HG02970 (cell line): Measurements from ENCODE around the gene TP53.
"Not testable (repeated sequence)": the region's sequence is repeated elsewhere in the genome, so short reads cannot be mapped to it uniquely, and the experiment has no call there.

Experiments used
- ATAC-seq: cut with Tn5 transposase; IDR thresholded peaks from one replicate; pipeline ENCODE4 v1.9.1; 2021; ENCODE audit warnings: mild to moderate bottlenecking, moderate library complexity, moderate number of reproducible peaks; ENCODE audit not compliant: unreplicated experiment, low FRiP score

Gene TP53

DNA sequence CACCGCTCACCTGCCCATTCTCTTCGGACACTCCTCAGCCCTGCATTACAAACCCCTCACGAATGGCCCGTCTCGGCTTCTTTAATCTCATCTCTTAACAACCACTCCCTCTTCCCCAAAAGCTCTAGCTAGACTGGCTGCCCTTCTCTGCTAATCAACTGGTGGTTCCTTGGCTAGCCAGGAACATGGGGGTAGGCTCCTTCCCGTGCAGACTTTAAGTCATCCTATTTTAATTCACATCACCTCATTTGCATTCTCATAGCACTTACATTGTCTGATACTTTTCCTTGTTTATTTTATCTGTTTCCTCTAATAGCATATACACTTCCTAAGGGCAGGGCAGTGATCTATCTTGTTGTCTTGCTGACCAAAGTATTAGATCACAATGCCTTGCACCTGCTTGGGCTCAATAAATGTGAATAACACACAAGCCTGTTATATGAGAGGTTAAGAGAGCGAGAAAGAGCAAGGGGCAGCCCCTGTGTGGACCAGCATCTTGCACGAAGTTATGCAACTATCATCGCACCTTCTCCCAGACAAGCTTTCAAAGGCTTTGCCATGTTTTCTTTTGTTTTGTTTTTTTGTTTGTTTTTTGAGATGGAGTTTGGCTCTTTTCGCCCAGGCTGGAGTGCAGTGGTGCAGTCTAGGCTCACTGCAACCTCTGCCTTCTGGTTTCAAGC is 9.8 kb downstream of the TP53 start:
- no peak for ATAC-seq

DNA sequence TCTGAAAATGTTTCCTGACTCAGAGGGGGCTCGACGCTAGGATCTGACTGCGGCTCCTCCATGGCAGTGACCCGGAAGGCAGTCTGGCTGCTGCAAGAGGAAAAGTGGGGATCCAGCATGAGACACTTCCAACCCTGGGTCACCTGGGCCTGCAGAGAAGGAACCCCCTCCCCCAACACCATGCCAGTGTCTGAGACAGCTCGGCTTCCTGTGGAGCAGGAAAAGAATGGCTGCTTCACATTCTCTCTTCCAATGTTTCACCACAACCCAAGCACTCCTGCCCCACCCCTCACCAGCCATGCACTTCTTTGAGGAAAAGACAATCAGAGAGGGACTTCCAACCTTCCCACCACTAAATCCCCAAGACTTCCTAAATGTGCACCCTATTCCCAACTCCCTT is 10.8 kb downstream of the TP53 start:
- no peak for ATAC-seq

DNA sequence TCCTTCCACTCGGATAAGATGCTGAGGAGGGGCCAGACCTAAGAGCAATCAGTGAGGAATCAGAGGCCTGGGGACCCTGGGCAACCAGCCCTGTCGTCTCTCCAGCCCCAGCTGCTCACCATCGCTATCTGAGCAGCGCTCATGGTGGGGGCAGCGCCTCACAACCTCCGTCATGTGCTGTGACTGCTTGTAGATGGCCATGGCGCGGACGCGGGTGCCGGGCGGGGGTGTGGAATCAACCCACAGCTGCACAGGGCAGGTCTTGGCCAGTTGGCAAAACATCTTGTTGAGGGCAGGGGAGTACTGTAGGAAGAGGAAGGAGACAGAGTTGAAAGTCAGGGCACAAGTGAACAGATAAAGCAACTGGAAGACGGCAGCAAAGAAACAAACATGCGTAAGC is 12.4 kb downstream of the TP53 start:
- no peak for ATAC-seq

DNA sequence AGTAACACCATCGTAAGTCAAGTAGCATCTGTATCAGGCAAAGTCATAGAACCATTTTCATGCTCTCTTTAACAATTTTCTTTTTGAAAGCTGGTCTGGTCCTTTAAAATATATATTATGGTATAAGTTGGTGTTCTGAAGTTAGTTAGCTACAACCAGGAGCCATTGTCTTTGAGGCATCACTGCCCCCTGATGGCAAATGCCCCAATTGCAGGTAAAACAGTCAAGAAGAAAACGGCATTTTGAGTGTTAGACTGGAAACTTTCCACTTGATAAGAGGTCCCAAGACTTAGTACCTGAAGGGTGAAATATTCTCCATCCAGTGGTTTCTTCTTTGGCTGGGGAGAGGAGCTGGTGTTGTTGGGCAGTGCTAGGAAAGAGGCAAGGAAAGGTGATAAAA is 14.1 kb downstream of the TP53 start:
- no peak for ATAC-seq

DNA sequence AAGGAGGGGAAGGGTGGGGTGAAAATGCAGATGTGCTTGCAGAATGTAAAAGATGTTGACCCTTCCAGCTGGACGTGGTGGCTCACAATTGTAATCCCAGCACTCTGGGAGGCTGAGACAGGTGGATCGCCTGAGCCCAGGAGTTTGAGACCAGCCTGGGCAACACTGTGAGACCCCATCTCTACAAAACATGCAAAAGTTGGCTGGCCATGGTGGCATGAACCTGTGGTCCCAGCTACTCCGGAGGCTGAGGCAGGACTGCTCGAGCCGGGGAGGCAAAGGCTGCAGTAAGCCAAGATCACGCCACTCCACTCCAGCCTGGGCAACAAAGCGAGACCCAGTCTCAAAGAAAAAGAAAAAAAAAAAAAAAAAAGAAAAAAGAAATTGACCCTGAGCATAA is 18.8 kb downstream of the TP53 start:
- no peak for ATAC-seq

DNA sequence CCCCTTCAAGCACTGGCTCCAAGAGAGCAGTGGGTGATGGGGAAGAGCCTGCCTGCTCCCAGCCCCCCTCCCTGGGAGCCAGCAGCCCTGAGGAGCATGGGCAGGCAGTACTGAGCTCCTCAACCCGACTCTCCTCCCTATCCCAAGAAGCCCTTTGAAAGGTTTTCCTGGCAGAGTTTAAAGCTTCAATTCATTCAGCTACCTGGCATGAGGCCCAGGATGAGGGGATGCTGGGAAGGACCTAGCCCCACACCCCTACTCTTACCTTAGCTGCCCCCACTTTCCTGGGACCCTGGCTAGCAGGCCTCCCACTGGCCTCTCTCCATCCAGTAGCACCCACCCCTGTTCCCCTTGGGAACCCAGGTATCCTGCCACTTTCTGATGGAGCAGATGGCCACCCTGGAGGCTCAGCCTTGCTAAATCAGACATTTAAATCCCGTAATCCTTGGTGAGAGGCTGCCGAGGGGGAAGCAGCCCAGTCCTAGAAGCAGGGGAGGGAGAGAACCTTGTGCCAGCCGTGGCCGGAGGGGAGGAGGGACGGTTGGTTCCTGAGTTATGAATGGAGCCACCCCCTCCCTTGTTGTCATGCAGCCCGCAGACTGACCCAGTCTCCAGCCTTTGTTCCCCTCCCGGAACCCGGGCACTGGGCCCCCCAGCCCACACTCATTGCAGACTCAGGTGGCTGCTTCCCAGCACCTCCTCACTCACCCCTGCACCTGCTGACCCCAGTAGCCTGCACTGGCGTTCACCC is 19.5 kb downstream of the TP53 start:
- no peak for ATAC-seq

DNA sequence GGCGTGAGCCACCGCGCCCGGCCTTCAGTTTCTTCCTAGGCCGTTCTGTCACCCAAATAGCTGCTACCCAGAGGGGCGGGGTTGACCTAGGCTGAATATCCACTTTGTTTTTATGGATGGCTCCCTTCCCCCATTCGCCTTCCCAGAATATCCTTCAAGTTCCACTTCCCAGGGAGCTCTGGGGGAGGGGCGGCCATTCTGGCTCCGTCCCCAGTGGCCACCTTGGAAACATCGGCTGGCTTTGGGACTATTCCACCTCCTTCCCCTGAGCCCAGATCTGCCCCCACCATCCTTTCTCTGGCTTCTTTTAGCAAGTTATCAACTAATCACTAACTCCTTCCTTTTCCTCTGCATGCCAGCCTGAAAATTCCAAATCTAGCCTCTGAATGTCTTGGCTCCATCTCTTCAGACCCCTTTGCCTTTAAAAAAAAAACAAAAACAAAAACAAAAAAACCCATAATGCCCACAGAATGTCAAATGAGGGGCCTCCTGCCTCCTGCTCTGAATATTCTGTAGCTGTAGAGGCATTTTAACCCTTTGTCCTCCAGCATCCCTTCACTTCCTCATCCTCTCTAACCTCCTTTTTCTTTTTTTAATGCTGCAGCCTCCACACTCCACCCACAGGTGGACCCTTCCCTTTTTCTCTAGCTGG is 30.2 kb downstream of the TP53 start:
- no peak for ATAC-seq

DNA sequence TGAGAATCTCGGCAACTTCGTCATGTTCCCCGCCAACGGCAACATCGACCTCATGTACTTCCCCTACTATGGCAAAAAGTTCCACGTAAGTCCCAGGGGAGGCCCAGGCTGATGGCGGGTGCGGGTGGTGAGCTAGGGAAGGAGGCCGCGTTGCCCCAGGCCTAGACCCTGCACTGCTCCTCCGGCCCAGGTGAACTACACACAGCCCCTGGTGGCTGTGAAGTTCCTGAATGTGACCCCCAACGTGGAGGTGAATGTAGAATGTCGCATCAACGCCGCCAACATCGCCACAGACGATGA is 31.8 kb downstream of the TP53 start:
- no peak for ATAC-seq

DNA sequence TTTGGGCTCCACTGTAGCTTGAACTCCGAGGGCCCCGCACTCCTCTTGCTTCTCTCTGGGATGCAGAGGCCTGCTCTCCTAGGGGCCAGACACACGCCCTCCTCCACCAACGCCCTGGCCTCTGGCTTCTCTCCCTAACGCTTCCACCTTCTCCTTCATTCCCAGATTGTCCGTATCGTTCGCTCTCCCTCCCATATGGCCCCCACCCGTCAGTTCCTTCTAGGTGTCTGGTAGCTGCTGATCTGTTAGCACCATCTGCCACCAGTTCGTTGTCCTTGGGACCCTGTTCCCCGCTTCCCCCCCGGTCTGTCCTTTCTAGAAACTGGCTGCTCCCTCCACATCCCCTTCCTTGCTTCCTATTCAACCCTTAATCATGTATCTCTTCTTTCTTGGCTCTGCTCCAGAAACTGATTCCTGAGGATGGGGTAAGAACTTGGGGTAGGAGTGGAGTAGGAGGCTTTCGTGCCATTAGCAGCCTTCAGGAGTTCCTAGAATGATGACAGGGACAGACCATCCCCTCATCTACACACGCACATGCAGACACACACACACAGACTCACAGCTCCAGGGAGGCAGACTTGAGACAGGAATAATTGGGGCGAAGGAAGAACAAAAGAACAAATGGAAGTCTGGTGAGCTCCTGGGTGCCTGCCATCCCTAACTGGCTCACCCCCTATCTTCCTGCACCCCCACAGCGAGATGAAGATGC is 32.3 kb downstream of the TP53 start:
- ATAC-seq, result no peak

DNA sequence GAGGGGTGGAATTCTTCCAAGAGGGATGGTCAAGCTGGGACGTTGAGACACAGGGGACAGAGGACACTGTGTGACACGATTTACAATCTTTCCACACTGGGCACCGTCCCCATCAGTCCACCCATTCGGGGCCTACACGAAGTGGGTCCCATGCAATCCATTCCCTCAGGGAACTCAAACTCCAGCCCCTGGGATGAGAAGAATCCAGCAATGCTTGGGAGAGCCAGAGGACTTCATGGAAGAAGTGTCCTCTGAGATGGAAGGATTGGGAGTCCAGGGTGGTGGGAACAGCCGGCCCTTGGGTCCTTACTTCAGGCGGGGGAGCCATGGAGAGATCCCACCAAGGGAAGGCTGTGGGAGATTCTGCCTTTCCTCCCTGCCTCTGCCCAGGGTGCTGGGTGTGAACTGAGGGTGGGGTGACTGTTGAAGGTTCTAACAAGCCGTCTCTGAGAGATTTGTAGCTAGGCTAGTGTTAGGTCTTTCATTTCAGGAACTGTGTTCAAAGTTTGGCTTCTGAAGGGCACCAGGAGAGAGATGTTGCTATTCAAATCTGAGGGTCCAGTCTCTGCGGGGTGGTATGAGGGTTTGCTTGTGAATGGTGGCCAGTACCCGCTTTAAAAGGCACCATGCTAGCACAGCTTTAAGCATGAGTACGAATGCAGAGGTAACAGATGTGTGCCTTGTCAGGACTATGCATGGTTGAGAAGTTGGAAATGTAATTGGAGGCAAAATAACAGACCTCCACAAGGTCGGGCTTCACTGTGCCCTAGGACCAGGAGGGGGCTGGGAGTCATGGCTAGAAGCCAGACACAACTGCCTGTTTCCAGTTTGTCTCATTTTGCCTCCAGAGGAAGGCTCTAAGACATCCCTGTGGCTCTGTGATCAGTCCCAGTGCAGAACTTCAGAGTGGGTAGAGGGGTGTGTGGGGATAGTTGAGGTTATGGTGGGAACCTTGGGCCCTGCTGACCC is 34.6 kb downstream of the TP53 start:
- no peak for ATAC-seq

DNA sequence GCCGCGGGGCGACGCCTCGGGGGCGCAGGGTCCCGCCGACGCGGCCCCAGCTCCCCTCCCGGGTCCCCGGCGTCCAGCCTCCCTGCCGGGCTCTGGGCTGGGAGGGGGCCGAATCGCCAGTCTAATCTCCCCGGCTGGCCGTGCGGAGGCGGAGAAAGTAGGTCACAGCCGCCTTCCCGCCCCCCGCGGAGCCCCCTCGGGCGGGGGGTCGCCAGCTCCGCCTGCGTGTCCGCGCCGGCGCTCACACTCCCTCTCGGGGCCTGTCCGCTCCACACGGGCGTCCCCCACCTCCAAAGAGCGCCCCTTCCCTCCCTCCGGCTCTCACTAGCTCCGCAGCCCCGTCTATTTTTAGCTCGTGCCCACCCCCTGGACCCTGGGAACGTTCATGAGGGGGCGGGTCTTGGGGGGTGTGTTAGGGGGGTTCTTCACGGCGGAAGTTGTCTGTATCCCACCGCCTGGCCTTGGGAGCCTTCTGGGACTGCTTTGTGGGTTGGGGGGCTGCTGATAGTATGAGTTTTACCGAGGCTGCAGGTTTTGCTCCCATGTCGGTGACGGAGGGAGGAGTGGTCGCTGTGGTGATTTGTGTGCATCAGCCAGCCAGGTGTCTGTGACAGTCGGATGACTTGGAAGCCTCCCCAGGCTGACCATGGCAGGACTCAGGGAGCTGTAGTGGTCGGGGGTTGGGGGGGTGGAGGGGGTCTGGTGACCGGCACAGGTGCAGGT is 35.5 kb downstream of the TP53 start:
- ATAC-seq, result no peak

DNA sequence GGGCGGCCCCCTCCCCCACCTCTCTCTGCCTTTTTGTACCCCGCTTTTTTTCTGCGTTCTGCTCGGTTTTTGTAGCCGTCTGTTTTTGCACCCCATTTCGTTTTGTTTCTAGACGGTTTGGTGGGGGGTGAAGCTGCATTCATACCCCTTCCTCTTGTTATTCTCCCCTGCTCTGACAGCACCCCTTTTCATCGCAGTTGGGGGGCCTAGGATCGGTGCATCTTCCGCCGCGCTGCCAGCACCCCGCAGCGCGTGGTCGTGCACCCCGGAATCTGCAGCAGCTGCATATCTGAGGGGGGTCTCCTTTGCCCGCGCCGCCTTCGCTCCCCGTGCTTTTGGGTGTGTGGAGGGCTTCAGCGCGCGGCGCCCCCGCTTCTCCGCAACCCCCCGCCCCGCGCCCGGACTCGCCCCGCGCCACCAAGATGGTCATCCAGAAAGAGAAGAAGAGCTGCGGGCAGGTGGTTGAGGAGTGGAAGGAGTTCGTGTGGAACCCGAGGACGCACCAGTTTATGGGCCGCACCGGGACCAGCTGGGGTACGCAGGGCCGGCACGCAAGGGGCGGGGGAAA is 36.1 kb downstream of the TP53 start:
- no peak for ATAC-seq

DNA sequence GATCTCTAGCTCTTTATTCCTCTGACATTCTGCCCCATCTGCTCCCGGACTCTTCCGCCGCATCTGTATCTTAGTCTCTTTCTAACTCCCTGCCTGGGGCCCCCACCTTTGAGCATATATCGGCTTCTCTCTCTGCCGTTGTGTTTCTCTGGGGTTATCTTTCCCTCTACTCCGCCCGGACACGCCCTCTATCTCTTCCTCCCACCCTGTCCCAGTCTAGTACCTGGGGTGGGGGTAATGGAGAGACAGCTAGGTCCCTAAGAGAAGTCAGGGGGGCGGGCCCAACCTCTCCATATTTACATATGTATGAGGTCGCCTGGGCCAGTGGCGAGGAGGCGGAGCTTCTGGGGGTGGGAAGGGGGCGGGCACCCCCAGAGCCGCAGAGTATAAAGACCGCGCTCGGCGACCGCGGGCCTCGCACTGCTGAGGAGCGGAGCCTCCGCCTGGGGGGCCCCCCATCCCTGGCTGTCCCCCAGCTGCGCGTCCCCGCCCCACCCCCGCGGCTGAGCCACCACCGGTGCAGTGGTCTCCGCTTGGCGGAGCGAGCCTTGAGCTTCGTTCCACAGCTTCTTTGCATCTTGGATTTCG is 36.7 kb downstream of the TP53 start, which contains the start of gene ATP1B2:
TSS of gene ATP1B2 (plus strand) at position 418 of the 588 bp plus-strand sequence. CDS start 593 bp downstream, outside the sequence.
- ATAC-seq, result no peak

DNA sequence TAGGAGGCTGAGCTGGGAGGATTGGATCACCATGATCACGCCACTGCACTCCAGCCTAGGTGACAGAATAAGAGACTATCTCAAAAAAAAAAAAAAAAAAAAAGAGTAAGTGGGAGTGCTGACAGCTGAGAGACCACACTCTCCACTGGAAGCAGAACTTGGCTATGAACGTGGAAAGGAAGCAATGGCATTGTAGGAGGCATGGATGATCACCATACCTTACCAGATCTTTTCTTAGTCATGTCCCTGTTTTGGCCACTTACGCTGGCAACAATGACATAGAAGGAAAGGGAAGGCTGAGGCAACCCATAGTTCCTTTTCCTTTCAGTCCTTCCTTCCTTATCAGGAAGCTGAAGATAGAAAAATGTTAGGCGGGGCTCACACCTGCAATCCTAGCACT is 40.3 kb downstream of the TP53 start:
- ATAC-seq, result no peak

DNA sequence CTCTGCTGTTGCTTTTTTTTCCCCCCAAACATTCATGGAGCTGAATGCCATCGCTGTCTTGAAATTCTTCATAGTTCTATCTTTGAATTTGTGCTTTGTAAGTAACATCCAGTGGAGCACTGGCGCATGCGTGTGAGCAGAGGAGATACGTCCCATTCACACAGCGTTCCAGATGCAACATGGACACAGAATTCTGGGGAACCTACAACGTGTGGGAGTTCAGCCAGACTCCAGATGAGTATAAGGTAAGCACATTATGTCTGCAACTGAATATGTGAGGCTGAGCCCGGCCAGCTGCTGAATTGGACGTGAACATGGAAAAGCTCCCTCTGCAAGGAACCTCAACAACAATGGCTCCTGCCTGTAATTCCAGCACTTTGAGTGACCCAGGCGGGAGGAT is 40.8 kb downstream of the TP53 start:
- no peak for ATAC-seq

DNA sequence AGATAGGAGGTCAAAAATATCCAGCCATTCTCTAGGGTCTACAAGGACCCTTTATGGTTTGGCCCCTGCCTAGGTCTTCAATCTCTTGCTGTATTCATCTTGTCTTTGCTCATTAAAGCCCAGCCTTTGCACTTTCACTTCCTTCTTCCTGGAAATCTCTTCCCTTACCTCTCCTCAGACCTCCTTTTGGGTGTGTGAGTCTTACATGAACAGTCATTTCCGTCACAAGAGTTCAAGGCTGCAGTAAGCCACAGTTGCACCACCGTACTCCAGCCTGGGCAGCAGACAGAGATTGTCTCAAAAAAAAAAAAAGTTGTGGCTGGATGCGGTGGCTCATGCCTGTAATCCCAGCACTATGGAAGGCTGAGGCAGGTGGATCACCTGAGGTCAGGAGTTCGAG is 42.5 kb downstream of the TP53 start:
- ATAC-seq, result no peak

DNA sequence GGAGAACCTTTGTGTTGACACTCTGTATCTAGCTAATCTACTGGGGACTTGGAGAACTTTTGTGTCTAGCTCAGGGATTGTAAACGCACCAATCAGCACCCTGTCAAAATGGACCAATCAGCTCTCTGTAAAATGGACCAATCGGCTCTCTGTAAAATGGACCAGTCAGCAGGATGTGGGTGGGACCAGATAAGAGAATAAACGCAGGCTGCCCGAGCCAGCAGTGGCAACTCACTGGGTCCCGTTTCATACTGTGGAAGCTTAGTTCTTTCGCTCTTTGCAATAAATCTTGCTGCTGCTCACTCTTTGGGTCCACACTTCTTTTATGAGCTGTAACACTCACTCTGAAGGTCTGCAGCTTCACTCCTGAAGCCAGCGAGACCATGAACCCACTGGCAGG is 45.7 kb downstream of the TP53 start:
- ATAC-seq, result not testable (repeated sequence)

DNA sequence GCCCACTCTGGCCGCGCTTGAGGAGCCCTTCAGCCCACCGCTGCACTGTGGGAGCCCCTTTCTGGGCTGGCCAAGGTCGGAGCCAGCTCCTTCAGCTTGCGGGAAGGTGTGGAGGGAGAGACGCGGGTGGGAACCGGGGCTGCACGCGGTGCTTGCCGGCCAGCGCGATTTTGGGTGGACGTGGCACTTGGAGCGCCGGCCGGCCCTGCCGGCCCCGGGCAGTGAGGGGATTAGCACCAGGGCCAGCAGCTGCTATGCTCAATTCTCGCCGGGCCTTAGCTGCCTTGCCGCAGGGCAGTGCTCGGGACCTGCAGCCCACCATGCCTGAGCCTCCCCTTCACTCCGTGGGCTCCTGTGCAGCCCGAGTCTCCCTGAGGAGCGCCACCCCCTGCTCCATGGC is 46.5 kb downstream of the TP53 start:
- ATAC-seq, result no peak

DNA sequence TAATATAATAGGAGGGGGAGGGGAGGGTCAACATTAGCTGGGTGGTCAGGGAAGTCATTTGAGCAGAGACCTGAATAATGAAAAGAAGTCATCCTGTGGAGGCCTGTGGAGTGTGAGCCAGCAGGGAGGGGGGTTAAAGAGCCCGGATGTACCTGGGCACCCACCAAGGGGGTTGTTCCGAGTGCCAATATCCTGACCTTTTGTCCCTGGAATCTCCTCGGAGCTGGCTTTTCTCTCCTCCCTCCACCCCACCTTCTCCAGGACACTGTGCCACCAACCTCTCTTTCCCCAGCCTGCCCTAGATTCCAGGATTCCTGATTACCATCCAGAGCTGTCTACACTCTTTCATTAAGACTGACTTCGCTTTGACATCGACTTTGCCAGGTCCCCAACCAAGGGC is 51.1 kb downstream of the TP53 start:
- no peak for ATAC-seq
